ENCODE measurements around the gene IER5. TPM values are rescaled to one million over a fixed set of nuclear protein-coding genes. Genes with fewer than 3 reads are reported as not detected.
"Not testable (repeated sequence)": the region's sequence is repeated elsewhere in the genome, so short reads cannot be mapped to it uniquely, and the experiment has no call there.

The IER5 gene
- polyA plus RNA-seq, 1 donor from 2014 or later: 8.4 TPM

DNA sequence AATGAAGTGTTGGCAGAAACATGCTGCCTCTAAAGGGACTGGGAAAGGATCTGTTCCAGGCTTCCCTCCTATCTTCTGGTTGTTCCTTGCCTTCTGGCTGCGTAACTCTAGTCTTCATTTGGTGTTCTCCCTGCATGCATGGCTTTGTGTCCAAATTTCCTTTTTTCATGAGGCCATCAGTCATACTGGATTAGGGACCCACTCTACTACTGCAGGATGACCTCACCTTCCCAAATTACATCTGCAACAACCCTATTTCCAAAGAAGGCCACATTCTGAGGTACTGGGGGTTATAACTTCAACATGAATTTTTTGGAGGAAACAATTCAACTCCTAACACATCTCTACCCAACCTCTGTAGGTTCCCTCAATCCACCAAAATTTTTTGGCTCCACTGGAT lies 28.4 kb upstream of the IER5 start:
- Histone ChIP-seq H3K36me3 (ENCODE audit: insufficient read depth, low read length) (no peaks in the 10 kb centered on the region), H3K4me2 (ENCODE audit: low read length) (no peak overlapping the region), H3K27me3 (ENCODE audit: insufficient read depth, low read depth, low read length) (no peaks in the 10 kb centered on the region), H3K4me3 (ENCODE audit: low read length) (no peak overlapping the region), H3F3A (ENCODE audit: insufficient read depth, low read length, poor library complexity, severe bottlenecking) (no peaks in the 10 kb centered on the region), H3K9me2 (ENCODE audit: insufficient read depth, low read length) (no peaks in the 10 kb centered on the region), H4K20me1 (ENCODE audit: insufficient read depth) (no peaks in the 10 kb centered on the region), H3K9ac (ENCODE audit: low read length) (no peak overlapping the region), H3K9me3 (ENCODE audit: low read length) (peaks cover 3% of the 10 kb centered on the region), H2AFZ (ENCODE audit: low read depth, low read length) (no peak overlapping the region), H3K27ac (ENCODE audit: low read length) (no peak overlapping the region), H3K79me2 (replicated peaks; ENCODE audit: insufficient read depth, low read length) (no peaks in the 10 kb centered on the region)
- TF ChIP-seq RAD21 (conservative IDR thresholded peaks at IDR 0.05): no peak
- TF ChIP-seq TAF1 (IDR thresholded peaks at IDR 0.05; ENCODE audit: low read depth): no peak
- TF ChIP-seq, protein P1, sequence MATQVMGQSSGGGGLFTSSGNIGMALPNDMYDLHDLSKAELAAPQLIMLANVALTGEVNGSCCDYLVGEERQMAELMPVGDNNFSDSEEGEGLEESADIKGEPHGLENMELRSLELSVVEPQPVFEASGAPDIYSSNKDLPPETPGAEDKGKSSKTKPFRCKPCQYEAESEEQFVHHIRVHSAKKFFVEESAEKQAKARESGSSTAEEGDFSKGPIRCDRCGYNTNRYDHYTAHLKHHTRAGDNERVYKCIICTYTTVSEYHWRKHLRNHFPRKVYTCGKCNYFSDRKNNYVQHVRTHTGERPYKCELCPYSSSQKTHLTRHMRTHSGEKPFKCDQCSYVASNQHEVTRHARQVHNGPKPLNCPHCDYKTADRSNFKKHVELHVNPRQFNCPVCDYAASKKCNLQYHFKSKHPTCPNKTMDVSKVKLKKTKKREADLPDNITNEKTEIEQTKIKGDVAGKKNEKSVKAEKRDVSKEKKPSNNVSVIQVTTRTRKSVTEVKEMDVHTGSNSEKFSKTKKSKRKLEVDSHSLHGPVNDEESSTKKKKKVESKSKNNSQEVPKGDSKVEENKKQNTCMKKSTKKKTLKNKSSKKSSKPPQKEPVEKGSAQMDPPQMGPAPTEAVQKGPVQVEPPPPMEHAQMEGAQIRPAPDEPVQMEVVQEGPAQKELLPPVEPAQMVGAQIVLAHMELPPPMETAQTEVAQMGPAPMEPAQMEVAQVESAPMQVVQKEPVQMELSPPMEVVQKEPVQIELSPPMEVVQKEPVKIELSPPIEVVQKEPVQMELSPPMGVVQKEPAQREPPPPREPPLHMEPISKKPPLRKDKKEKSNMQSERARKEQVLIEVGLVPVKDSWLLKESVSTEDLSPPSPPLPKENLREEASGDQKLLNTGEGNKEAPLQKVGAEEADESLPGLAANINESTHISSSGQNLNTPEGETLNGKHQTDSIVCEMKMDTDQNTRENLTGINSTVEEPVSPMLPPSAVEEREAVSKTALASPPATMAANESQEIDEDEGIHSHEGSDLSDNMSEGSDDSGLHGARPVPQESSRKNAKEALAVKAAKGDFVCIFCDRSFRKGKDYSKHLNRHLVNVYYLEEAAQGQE (IDR thresholded peaks at IDR 0.05; ENCODE audit: borderline replicate concordance): no peak
- no peak for TF ChIP-seq POLR2AphosphoS5 (IDR thresholded peaks at IDR 0.05)
- no peak for TF ChIP-seq SMC3 (conservative IDR thresholded peaks at IDR 0.05; ENCODE audit: poor library complexity)
- TF ChIP-seq, protein P2, sequence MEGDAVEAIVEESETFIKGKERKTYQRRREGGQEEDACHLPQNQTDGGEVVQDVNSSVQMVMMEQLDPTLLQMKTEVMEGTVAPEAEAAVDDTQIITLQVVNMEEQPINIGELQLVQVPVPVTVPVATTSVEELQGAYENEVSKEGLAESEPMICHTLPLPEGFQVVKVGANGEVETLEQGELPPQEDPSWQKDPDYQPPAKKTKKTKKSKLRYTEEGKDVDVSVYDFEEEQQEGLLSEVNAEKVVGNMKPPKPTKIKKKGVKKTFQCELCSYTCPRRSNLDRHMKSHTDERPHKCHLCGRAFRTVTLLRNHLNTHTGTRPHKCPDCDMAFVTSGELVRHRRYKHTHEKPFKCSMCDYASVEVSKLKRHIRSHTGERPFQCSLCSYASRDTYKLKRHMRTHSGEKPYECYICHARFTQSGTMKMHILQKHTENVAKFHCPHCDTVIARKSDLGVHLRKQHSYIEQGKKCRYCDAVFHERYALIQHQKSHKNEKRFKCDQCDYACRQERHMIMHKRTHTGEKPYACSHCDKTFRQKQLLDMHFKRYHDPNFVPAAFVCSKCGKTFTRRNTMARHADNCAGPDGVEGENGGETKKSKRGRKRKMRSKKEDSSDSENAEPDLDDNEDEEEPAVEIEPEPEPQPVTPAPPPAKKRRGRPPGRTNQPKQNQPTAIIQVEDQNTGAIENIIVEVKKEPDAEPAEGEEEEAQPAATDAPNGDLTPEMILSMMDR (IDR thresholded peaks at IDR 0.05; ENCODE audit: poor library complexity, severe bottlenecking): no peak
- TF ChIP-seq MXI1 (conservative IDR thresholded peaks at IDR 0.05; ENCODE audit: poor library complexity, severe bottlenecking): no peak
- no peak for TF ChIP-seq EZH2 (IDR thresholded peaks at IDR 0.05; ENCODE audit: borderline replicate concordance, insufficient read depth, low read length, poor library complexity, severe bottlenecking)
- TF ChIP-seq EP300 (conservative IDR thresholded peaks at IDR 0.05; ENCODE audit: poor library complexity, severe bottlenecking): no peak

DNA sequence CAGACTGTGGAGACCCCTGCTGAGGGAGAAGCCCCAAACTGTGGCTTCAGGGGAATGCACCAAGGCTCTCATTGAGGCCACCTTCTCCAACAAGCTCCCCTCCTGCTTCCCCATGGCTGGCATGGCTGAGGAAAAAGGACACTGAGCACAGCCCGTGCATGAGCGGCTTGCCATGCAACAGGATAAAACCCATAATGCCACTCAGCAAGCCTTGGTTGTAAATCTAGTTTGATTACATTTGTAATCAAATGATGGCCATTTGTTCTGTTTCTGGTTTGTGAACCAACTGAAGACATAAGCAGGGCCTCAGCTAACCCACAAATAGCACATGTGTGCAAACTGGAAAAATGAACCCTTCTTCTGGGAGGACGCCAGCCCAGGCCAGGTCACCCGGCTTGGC lies 27.6 kb upstream of the IER5 start:
- H3F3A ChIP-seq (ENCODE audit: insufficient read depth, low read length, poor library complexity, severe bottlenecking); H3K79me2 ChIP-seq (replicated peaks; ENCODE audit: insufficient read depth, low read length); H3K9me3 ChIP-seq (ENCODE audit: low read length); H3K27me3 ChIP-seq (ENCODE audit: insufficient read depth, low read depth, low read length); H3K4me2 ChIP-seq (ENCODE audit: low read length); H3K36me3 ChIP-seq (ENCODE audit: insufficient read depth, low read length); H4K20me1 ChIP-seq (ENCODE audit: insufficient read depth); H3K9ac ChIP-seq (ENCODE audit: low read length); H3K27ac ChIP-seq (ENCODE audit: low read length); H3K4me3 ChIP-seq (ENCODE audit: low read length); H2AFZ ChIP-seq (ENCODE audit: low read depth, low read length); H3K9me2 ChIP-seq (ENCODE audit: insufficient read depth, low read length): not testable (repeated sequence)

DNA sequence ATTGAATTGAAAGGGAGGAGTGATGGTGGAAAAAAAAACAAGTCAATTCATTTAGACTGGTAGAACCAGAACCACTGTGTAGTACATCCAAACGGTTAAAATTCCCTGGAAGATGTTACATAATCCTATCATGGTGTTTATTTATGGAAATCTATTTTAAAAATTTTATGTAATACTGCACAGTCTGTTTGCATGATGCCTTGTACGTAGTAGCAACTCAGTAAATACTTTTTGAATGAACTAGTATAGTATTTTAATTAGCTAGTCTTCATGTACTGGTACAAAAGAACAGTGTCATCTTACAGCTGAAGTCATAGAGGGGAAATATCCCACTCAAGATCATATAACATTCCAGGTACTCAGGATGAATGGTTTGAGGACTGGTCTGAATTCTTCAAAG lies 27.0 kb upstream of the IER5 start:
- no peak overlapping the region for H3K9ac ChIP-seq (ENCODE audit: low read length)
- H4K20me1 ChIP-seq (ENCODE audit: insufficient read depth): no peaks in the 10 kb centered on the region
- H3K36me3 ChIP-seq (ENCODE audit: insufficient read depth, low read length): no peaks in the 10 kb centered on the region
- TF ChIP-seq, protein P2 (IDR thresholded peaks at IDR 0.05; ENCODE audit: poor library complexity, severe bottlenecking): no peak
- no peak for TF ChIP-seq EZH2 (IDR thresholded peaks at IDR 0.05; ENCODE audit: borderline replicate concordance, insufficient read depth, low read length, poor library complexity, severe bottlenecking)
- TF ChIP-seq RAD21 (conservative IDR thresholded peaks at IDR 0.05): no peak
- TF ChIP-seq, protein P1 (IDR thresholded peaks at IDR 0.05; ENCODE audit: borderline replicate concordance): no peak
- TF ChIP-seq SMC3 (conservative IDR thresholded peaks at IDR 0.05; ENCODE audit: poor library complexity): no peak
- TF ChIP-seq POLR2AphosphoS5 (IDR thresholded peaks at IDR 0.05): no peak
- TF ChIP-seq EP300 (conservative IDR thresholded peaks at IDR 0.05; ENCODE audit: poor library complexity, severe bottlenecking): no peak
- TF ChIP-seq TAF1 (IDR thresholded peaks at IDR 0.05; ENCODE audit: low read depth): no peak
- no peak for TF ChIP-seq MXI1 (conservative IDR thresholded peaks at IDR 0.05; ENCODE audit: poor library complexity, severe bottlenecking)
- H3K4me3 ChIP-seq (ENCODE audit: low read length): no peak overlapping the region
- no peaks in the 10 kb centered on the region for H3K27me3 ChIP-seq (ENCODE audit: insufficient read depth, low read depth, low read length)
- H3K4me2 ChIP-seq (ENCODE audit: low read length): no peak overlapping the region
- no peaks in the 10 kb centered on the region for H3K9me2 ChIP-seq (ENCODE audit: insufficient read depth, low read length)
- H3K27ac ChIP-seq (ENCODE audit: low read length): no peak overlapping the region
- peaks cover 3% of the 10 kb centered on the region for H3K9me3 ChIP-seq (ENCODE audit: low read length)
- H3K79me2 ChIP-seq (replicated peaks; ENCODE audit: insufficient read depth, low read length): no peaks in the 10 kb centered on the region
- no peaks in the 10 kb centered on the region for H3F3A ChIP-seq (ENCODE audit: insufficient read depth, low read length, poor library complexity, severe bottlenecking)
- no peak overlapping the region for H2AFZ ChIP-seq (ENCODE audit: low read depth, low read length)
